Breast epithelium (tissue), 4 donors: ENCODE data around the gene TPSG1. TPM values are rescaled to one million over a fixed set of nuclear protein-coding genes. Genes with fewer than 3 reads are reported as not detected.
"Not testable (repeated sequence)": the region's sequence is repeated elsewhere in the genome, so short reads cannot be mapped to it uniquely, and the experiment has no call there.

Experiments
- DNase-seq, 2 donors: peaks; one replicate each; pipeline ENCODE4 v3.0.0-alpha.2; 2019; ENCODE audit warnings: low spot score in 2 of 2
- H3K27ac ChIP-seq, 2 donors: fragments of 200-600 bp; sonication (generic) in 1 of 2; one replicate each; pipeline ENCODE4 v1.5.1; 2016 to 2019; ENCODE audit warnings: mild to moderate bottlenecking in 1 of 2
- H3K27me3 ChIP-seq, 2 donors: fragments of 200-600 bp; sonication (generic) in 1 of 2; one replicate each; pipeline versions ENCODE4 v1.5.1 to v1.6.0; 2017 to 2019; ENCODE audit warnings: control low read depth in 1 of 2, mild to moderate bottlenecking in 1 of 2
- H3K36me3 ChIP-seq: fragments of 200-600 bp; one replicate; pipeline ENCODE4 v1.5.1; 2019
- H3K4me1 ChIP-seq, 2 donors: fragments of 200-600 bp; sonication (generic); one replicate each; pipeline ENCODE4 v1.5.1; 2016 to 2019; ENCODE audit warnings: control low read depth in 1 of 2
- H3K4me3 ChIP-seq, 3 donors: fragments of 200-600 bp; sonication (generic); 1 replicate in 2 of 3; 2 replicates in 1 of 3; pipeline ENCODE4 v1.5.1; 2016 to 2019; ENCODE audit warnings: mild to moderate bottlenecking in 3 of 3, moderate library complexity in 2 of 3
- H3K9me3 ChIP-seq, 2 donors: fragments of 200-600 bp; sonication (generic) in 1 of 2; one replicate each; pipeline ENCODE4 v1.5.1; 2016 to 2019; ENCODE audit warnings: control low read depth in 1 of 2
- POLR2A ChIP-seq: fragments of 450-650 bp; IDR thresholded peaks from one replicate; pipeline ENCODE4 v1.6.1; 2016; ENCODE audit warnings: antibody characterized with exemption, mild to moderate bottlenecking, moderate library complexity
- POLR2AphosphoS5 ChIP-seq, 3 donors: sonication (generic); formaldehyde crosslinking; IDR thresholded peaks; one replicate each; pipeline ENCODE4 v1.6.1; 2017; ENCODE audit warnings: antibody characterized with exemption in 3 of 3
- intact Hi-C: fragments of 100-400 bp; cut with DNase I; formaldehyde crosslinking; loops from one replicate; pipeline ENCODE4 v1.15.1; 2023; ENCODE audit warnings: low total_unique reads
- total RNA-seq, 3 donors: library from RNA; depleted of rRNA; stranded (reverse); fragments of >200 nt; gene quantifications; one replicate each; pipeline ENCODE4 v1.1.0, GENCODE V29; 2016
- TF ChIP-seq, protein P1 (sequence below), 3 donors: fragments of 450-650 bp; IDR thresholded peaks; one replicate each; pipeline ENCODE4 v1.5.1; 2016 to 2017; ENCODE audit warnings: antibody characterized with exemption in 3 of 3, mild to moderate bottlenecking in 3 of 3, moderate library complexity in 3 of 3

Gene TPSG1
- total RNA-seq, 3 donors from 2014 or later: 0.73 to 1.8 TPM; not detected in 1

DNA sequence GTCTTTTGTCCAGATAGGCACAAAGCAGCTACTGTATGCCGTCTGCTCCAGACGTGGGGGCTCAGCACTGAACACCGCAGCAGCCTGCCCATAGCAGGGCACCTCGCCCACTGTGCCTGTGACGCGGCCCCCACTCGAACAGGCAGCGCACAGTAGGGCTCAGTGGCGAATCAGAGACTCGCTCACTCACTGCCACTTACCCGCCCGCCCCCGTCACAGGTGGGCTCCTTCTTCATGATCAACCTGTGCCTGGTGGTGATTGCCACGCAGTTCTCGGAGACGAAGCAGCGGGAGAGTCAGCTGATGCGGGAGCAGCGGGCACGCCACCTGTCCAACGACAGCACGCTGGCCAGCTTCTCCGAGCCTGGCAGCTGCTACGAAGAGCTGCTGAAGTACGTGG lies 23.6 kb downstream of the TPSG1 start:
- no peak overlapping the region for H3K27ac ChIP-seq
- H3K36me3 ChIP-seq: no peaks in the 10 kb centered on the region
- H3K4me1 ChIP-seq: no peaks in the 10 kb centered on the region
- DNase-seq: no peak
- H3K4me3 ChIP-seq: no peak overlapping the region
- H3K9me3 ChIP-seq: peaks cover 0 to 5% of the 10 kb centered on the region in 2 donors
- intact Hi-C loops: no loop called here
- H3K27me3 ChIP-seq: peaks cover 0 to 57% of the 10 kb centered on the region in 2 donors
- TF ChIP-seq, protein P1, sequence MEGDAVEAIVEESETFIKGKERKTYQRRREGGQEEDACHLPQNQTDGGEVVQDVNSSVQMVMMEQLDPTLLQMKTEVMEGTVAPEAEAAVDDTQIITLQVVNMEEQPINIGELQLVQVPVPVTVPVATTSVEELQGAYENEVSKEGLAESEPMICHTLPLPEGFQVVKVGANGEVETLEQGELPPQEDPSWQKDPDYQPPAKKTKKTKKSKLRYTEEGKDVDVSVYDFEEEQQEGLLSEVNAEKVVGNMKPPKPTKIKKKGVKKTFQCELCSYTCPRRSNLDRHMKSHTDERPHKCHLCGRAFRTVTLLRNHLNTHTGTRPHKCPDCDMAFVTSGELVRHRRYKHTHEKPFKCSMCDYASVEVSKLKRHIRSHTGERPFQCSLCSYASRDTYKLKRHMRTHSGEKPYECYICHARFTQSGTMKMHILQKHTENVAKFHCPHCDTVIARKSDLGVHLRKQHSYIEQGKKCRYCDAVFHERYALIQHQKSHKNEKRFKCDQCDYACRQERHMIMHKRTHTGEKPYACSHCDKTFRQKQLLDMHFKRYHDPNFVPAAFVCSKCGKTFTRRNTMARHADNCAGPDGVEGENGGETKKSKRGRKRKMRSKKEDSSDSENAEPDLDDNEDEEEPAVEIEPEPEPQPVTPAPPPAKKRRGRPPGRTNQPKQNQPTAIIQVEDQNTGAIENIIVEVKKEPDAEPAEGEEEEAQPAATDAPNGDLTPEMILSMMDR (IDR thresholded peaks at IDR 0.05): no peak
- TF ChIP-seq POLR2A (no peak), POLR2AphosphoS5 (IDR thresholded peaks at IDR 0.05) (no peak)

DNA sequence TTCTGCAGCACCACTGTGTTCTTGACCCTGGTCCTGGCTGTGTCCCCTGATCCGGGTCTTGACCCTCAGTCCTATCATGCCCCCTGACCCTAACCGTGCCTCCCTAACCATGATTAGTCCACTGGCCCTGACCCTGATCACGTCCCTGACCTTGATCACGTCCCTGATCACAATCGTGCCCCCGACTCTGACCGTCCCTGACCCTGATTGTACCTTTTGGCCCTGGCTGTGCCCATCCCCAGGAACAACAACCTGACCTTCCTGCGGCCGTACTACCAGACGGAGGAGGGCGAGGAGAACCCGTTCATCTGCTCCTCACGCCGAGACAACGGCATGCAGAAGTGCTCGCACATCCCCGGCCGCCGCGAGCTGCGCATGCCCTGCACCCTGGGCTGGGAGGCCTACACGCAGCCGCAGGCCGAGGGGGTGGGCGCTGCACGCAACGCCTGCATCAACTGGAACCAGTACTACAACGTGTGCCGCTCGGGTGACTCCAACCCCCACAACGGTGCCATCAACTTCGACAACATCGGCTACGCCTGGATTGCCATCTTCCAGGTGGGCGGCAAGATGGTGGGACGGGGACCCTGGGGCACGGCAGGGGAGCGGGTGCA lies 24.9 kb downstream of the TPSG1 start:
- TF ChIP-seq POLR2AphosphoS5 (IDR thresholded peaks at IDR 0.05) (no peak), POLR2A (no peak)
- TF ChIP-seq, protein P1 (IDR thresholded peaks at IDR 0.05): no peak
- Histone ChIP-seq H3K27me3 (peaks cover 0 to 57% of the 10 kb centered on the region in 2 donors), H3K9me3 (peaks cover 0 to 5% of the 10 kb centered on the region in 2 donors), H3K4me3 (no peak overlapping the region), H3K36me3 (no peaks in the 10 kb centered on the region), H3K4me1 (no peaks in the 10 kb centered on the region), H3K27ac (no peak overlapping the region)
- intact Hi-C loops: no loop called here
- no peak for DNase-seq

DNA sequence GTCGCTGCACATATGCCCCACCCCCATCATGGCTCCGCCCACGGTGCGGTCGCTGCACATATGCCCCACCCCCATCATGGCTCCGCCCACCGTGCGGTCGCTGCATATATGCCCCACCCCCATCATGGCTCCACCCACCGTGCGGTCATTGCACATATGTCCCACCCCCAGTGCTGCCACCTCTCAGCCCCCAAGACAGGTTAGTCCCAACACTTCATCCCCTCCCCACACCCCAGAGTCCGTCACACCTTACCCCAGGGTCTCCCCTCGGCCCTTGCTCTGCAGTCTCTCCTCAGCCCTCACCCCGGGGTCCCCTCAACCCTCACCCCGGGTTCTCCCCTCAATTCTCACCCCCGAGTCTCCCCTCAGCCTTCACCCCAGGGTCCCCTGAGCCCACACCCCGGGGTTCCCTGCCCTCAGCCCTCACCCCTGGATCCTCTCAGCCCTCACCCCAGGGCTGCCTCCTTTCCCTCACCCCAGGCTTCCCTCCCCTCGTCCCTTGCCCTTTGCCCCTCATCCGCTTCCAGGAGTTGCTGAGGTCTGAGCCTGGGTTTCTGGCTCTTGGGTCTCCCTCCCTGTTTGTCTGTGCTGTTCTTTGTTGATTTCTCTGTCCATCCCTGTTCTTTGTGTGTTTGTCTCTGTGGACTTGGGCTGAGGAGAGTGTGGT lies 25.6 kb downstream of the TPSG1 start:
- Histone ChIP-seq H3K27me3 (peaks cover 3 to 55% of the 10 kb centered on the region in 2 donors), H3K4me1 (no peaks in the 10 kb centered on the region), H3K4me3 (no peak overlapping the region), H3K36me3 (no peaks in the 10 kb centered on the region), H3K27ac (no peak overlapping the region), H3K9me3 (peaks cover 0 to 5% of the 10 kb centered on the region in 2 donors)
- DNase-seq: no peak
- intact Hi-C loops: no loop called here
- TF ChIP-seq POLR2A (no peak), POLR2AphosphoS5 (IDR thresholded peaks at IDR 0.05) (no peak)
- TF ChIP-seq, protein P1 (IDR thresholded peaks at IDR 0.05): no peak

DNA sequence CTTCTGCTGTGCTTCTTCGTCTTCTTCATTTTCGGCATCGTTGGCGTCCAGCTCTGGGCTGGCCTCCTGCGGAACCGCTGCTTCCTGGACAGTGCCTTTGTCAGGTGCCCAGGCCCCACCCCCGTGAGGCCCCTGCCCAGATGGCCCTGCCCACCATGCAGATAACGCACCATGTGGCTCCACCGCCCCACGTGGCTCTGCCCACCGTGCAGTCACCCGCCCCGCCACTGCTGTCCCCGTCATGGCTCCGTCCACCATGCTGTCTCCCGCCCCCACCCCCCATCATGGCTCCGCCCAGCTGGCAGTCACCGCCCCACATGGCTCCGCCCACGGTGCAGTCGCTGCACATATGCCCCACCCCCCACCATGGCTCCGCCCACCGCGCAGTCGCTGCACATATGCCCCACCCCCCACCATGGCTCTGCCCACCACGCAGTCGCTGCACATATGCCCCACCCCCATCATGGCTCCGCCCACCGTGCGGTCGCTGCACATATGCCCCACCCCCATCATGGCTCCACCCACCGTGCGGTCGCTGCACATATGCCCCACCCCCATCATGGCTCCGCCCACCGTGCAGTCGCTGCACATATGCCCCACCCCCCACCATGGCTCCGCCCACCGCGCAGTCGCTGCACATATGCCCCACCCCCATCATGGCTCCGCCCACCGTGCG lies 26.3 kb downstream of the TPSG1 start:
- DNase-seq, H3K36me3 ChIP-seq, H3K9me3 ChIP-seq, H3K27ac ChIP-seq, H3K4me3 ChIP-seq, intact Hi-C loops, H3K4me1 ChIP-seq: not testable (repeated sequence)
- H3K27me3 ChIP-seq: peaks cover 4 to 55% of the 10 kb centered on the region in 2 donors

DNA sequence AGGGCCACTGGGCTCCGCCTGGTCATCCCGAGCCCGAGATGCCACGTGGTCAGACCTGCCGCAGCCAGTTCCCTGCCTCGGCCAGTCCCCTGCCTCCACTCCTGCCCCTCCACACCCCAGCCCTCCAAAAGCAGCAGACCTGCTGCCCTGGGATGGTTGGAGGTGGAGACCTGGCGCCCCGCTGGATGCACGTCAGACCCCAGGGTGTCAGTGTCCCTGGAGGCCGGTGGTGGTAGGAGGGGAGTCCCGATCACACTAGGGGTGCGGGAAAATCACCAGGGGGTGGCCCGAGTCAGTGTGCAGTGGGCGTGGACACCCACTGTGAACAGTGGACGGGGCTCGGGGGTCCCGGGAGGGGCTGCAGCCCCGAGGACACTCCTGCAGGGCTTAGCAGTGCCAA lies 26.9 kb downstream of the TPSG1 start:
- no peaks in the 10 kb centered on the region for H3K36me3 ChIP-seq
- no peak for DNase-seq
- no peak overlapping the region for H3K4me3 ChIP-seq
- H3K27me3 ChIP-seq: peaks cover 4 to 61% of the 10 kb centered on the region in 2 donors
- TF ChIP-seq, protein P1 (IDR thresholded peaks at IDR 0.05): no peak
- TF ChIP-seq POLR2A (no peak), POLR2AphosphoS5 (IDR thresholded peaks at IDR 0.05) (no peak)
- intact Hi-C loops: no loop called here
- H3K4me1 ChIP-seq: no peaks in the 10 kb centered on the region
- H3K9me3 ChIP-seq: peaks cover 0 to 5% of the 10 kb centered on the region in 2 donors
- H3K27ac ChIP-seq: no peak overlapping the region
